Osteoblast (primary cell): ENCODE data around the gene CILP2. TPM values are rescaled to one million over a fixed set of nuclear protein-coding genes. Genes with fewer than 3 reads are reported as not detected.
A peak's percentile ranks its signal among the peaks of the same experiment; 100 is the strongest.

Source experiments
- DNase-seq: peaks from one replicate; pipeline ENCODE4 v3.0.0; 2011; ENCODE audit warnings: low spot score, mixed read lengths; ENCODE audit not compliant: insufficient read length; ENCODE audit errors: missing footprints
- H2AFZ ChIP-seq: 2 replicates; pipeline ENCODE4 v1.6.0; 2011; ENCODE audit warnings: mild to moderate bottlenecking, low read length
- H3K27ac ChIP-seq: 2 replicates; pipeline ENCODE4 v1.5.1; 2011; ENCODE audit warnings: mild to moderate bottlenecking, low read depth, low read length, moderate library complexity
- H3K27me3 ChIP-seq: 2 replicates; pipeline ENCODE4 v1.6.0; 2012; ENCODE audit warnings: mild to moderate bottlenecking, control low read depth, inconsistent platforms, low read length, moderate library complexity; ENCODE audit not compliant: insufficient read depth
- H3K36me3 ChIP-seq: 2 replicates; pipeline ENCODE4 v1.5.1; 2011; ENCODE audit warnings: mild to moderate bottlenecking, low read length, control low read depth, moderate library complexity; ENCODE audit not compliant: insufficient read depth
- H3K4me1 ChIP-seq: 2 replicates; pipeline ENCODE4 v1.5.1; 2011; ENCODE audit warnings: mild to moderate bottlenecking, low read length, control low read depth, moderate library complexity; ENCODE audit not compliant: insufficient read depth
- H3K4me2 ChIP-seq: 2 replicates; pipeline ENCODE4 v1.6.0; 2011; ENCODE audit warnings: mild to moderate bottlenecking, low read length; ENCODE audit not compliant: insufficient read depth
- H3K4me3 ChIP-seq: fragments of 200-600 bp; sonication (generic); 3 replicates; pipeline ENCODE4 v1.5.1; 2012; ENCODE audit warnings: mild to moderate bottlenecking, low read length, inconsistent platforms; ENCODE audit not compliant: insufficient read depth
- H3K79me2 ChIP-seq: 2 replicates; pipeline ENCODE4 v1.6.0; 2012; ENCODE audit warnings: mild to moderate bottlenecking, low read length, control low read depth, inconsistent platforms; ENCODE audit not compliant: insufficient read depth
- H3K9me3 ChIP-seq: 2 replicates; pipeline ENCODE4 v1.5.1; 2011; ENCODE audit warnings: low read depth, low read length, control low read depth
- H4K20me1 ChIP-seq: 2 replicates; pipeline ENCODE4 v1.6.0; 2012; ENCODE audit warnings: mild to moderate bottlenecking, low read length, control low read depth; ENCODE audit not compliant: insufficient read depth
- CTCF ChIP-seq: IDR thresholded peaks from 2 replicates; pipeline ENCODE4 v1.5.1; 2011; ENCODE audit warnings: mild to moderate bottlenecking, low read depth, low read length, moderate library complexity; ENCODE audit errors: extremely low read depth
- total RNA-seq: library from RNA; depleted of rRNA; stranded (reverse); fragments of >200 nt; gene quantifications from 2 replicates; pipeline ENCODE4 v1.2.3, GENCODE V29; 2012

Gene CILP2
- total RNA-seq, 1 donor, result 0.72 TPM

- no peaks in the 10 kb centered on the region for H3K36me3 ChIP-seq
- no peaks in the 10 kb centered on the region for H4K20me1 ChIP-seq
- H3K9me3 ChIP-seq, result peaks cover 3% of the 10 kb centered on the region
- peak overlapping the region; percentile 23 for H3K4me2 ChIP-seq
- H2AFZ ChIP-seq, result no peak overlapping the region
- DNase-seq, result no peak
- peak overlapping the region; percentile 27 for H3K4me3 ChIP-seq
- no peak overlapping the region for H3K27ac ChIP-seq
- no peaks in the 10 kb centered on the region for H3K27me3 ChIP-seq
- peaks cover 26% of the 10 kb centered on the region for H3K79me2 ChIP-seq
- TF ChIP-seq CTCF, result no peak
- H3K4me1 ChIP-seq, result peaks cover 12% of the 10 kb centered on the region
These were observed 24.4 kb upstream of the CILP2 start for GRCh38 chr19:19513682-19514081.

DNA sequence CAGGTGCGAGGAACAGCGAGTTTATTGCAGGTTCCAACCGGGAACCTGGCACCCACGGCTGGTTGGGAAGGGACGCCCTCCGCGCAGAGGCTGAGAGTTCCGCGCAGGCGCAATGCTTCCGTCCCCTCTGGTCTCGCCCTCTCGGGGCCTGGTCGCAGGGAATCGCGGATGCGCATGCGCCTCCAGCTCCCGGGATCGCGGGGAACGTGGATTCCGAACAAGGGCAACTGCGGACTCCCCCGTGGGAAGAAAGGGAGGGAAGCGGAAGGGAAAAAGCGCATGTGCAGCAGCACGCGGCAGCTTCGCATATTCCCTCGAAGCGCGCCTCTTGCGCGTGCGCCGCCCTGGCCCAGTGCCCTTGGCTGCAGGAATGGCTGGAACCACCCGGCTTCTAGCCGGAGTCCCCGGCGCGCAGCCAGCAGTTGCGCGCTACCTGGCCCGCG is 23.8 kb upstream of the CILP2 start:
- Histone ChIP-seq H2AFZ (no peak overlapping the region), H4K20me1 (peaks cover 3% of the 10 kb centered on the region), H3K36me3 (peaks cover 3% of the 10 kb centered on the region), H3K9me3 (peaks cover 3% of the 10 kb centered on the region), H3K4me2 (peak overlapping the region; percentile 23), H3K79me2 (peaks cover 29% of the 10 kb centered on the region), H3K27me3 (no peaks in the 10 kb centered on the region), H3K4me3 (peak overlapping the region; percentile 27), H3K27ac (no peak overlapping the region), H3K4me1 (peaks cover 12% of the 10 kb centered on the region)
- no peak for TF ChIP-seq CTCF
- DNase-seq, result no peak

DNA sequence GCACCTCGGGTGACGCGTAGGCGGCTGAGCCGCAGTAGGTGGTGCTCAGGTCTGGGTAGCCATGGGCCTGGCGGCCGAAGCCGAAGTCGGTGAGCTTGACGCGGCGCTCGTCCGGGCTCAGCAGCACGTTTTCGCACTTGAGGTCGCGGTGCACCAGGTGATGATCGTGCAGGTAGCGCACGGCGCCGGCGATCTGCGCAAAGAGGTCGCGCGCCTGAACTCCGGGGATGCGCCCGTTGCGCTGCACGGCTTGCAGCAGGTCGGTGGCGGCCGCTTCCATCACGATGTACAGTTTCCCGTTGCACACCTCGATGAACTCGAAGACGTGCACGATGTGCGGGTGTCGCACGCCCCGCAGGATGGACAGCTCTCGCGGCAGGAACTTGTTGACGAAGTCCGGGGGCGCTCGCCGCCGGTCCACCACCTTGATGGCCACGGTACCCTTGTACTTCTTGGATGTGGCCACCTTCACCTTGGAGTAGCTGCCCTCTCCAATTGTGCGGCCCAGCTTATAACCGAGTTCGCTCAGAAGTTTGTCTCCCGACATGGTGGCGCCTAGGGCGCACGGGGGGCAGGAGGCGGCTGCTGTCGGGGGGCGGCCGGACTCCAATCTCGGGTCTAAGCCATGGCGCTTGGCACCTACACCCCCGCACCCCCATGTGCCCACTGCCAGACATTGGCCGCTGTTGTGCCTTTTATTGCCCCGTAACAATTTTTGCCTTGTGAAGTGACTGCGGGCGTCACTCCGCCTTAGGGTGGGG is 23.0 kb upstream of the CILP2 start, which contains the start of gene TSSK6:
TSS of gene TSSK6 (minus strand) at position 668 of the 761 bp plus-strand sequence. CDS start at position 547, 121 bp downstream.
- Histone ChIP-seq H3K4me2 (peak within 1 kb of the TSS; percentile 98), H3K27ac (peak within 1 kb of the TSS; percentile 77), H3K4me1 (peaks cover 12% of the 10 kb centered on the region), H3K36me3 (peaks cover 11% of the 10 kb centered on the region), H3K4me3 (peak within 1 kb of the TSS; percentile 97), H3K9me3 (peaks cover 3% of the 10 kb centered on the region), H3K27me3 (no peaks in the 10 kb centered on the region), H4K20me1 (peaks cover 8% of the 10 kb centered on the region), H2AFZ (peak within 1 kb of the TSS; percentile 96), H3K79me2 (peaks cover 37% of the 10 kb centered on the region)
- TF ChIP-seq CTCF, result no peak
- DNase-seq, result no peak
